Astrocyte of the cerebellum (primary cell): ENCODE results near the gene MIB1.

Experiments
- DNase-seq: peaks from one replicate; pipeline ENCODE4 v3.0.0-alpha.2; 2011; ENCODE audit warnings: low read depth
- H3K4me3 ChIP-seq: 2 replicates; pipeline ENCODE4 v1.5.1; 2011; ENCODE audit warnings: mild to moderate bottlenecking, low read depth, low read length, moderate library complexity
- in situ Hi-C: cut with HindIII; loops from 2 replicates; pipeline ENCODE4 v1.10.0; 2017; ENCODE audit warnings: low sequenced_read_pairs
- TF ChIP-seq, protein P1 (sequence below): IDR thresholded peaks from 2 replicates; pipeline ENCODE4 v1.5.1; 2012; ENCODE audit warnings: low read length, low read depth, moderate library complexity, mild to moderate bottlenecking; ENCODE audit errors: missing control alignments

The MIB1 gene

DNA sequence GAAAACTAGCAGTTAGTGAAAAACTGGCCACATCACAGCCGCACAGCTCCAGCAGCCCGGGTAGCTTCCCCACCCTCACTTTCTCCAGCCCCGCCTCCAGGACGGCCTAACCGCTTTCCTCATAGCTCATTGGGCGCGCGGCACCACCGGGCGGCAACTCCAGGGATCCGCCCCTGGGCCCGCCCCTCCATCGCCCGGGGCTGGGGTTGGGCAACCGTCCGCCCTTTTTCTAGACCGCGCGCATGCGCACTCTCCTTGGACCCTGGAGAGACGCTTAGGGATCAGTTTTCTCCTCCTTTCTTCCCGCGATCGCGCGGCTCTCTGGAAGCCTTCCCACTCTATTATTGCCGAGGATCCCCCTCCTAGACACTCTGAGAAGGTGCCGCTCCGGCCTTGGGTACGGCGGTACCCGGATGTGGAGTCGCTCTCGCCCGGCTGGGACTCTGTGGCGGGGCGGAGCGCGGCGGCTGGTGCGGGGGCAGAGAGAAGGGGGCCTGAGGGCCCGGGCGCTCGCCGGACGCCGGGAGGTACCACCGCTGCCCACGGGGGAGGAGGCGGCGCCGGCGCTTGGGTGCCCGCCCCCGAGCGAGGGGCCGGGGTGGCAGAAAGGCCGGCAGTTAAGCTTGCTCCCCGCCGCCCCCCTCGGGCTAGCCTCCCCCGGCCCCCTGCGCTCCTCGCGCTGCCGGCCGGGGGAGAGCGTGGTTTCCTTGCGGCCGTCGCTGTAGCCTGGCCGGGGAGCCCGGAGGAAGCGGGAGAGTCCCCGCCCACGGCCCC lies at the start of gene MIB1:
Gene MIB1, plus strand, starts transcription at position 255 of the 774 bp plus-strand sequence. CDS start 792 bp downstream, outside the sequence.
- peak; percentile 94 for DNase-seq
- in situ Hi-C loops = no loop called here
- peak within 1 kb of the TSS; percentile 91 for H3K4me3 ChIP-seq
- TF ChIP-seq, protein P1, sequence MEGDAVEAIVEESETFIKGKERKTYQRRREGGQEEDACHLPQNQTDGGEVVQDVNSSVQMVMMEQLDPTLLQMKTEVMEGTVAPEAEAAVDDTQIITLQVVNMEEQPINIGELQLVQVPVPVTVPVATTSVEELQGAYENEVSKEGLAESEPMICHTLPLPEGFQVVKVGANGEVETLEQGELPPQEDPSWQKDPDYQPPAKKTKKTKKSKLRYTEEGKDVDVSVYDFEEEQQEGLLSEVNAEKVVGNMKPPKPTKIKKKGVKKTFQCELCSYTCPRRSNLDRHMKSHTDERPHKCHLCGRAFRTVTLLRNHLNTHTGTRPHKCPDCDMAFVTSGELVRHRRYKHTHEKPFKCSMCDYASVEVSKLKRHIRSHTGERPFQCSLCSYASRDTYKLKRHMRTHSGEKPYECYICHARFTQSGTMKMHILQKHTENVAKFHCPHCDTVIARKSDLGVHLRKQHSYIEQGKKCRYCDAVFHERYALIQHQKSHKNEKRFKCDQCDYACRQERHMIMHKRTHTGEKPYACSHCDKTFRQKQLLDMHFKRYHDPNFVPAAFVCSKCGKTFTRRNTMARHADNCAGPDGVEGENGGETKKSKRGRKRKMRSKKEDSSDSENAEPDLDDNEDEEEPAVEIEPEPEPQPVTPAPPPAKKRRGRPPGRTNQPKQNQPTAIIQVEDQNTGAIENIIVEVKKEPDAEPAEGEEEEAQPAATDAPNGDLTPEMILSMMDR = no peak

GRCh38 chr18:21693322-21693721 lies 47.3 kb upstream of the MIB1 start:
- in situ Hi-C loops = no loop called here
- TF ChIP-seq, protein P1 = no peak
- no peak for DNase-seq
- no peak overlapping the region for H3K4me3 ChIP-seq

DNA sequence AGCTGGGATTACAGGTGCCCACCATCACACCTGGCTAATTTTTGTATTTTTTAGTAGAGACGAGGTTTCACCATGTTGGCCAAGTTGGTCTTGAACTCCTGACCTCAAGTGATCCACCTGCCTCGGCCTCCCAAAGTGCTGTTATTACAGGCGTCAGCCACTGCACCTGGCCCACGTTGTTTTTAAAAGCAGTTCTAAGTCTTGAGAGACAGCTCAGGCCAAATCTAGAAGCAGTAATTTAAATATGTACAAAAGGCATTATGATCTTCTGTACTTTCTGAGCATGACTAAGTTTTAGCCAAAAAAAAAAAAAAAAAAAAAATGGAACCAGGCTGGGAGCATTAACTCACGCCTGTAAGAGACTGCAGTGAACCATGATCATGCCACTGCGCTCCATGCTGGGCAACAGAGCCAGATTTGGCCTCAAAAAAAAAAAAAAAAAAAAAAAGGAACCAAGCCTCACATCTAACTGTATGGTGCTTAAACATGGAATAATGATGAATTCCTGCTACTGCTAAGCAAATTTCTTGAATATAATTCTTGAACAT lies 40.0 kb upstream of the MIB1 start:
- no peak overlapping the region for H3K4me3 ChIP-seq
- TF ChIP-seq, protein P1 = no peak
- in situ Hi-C loops = no loop called here
- DNase-seq = no peak

DNA sequence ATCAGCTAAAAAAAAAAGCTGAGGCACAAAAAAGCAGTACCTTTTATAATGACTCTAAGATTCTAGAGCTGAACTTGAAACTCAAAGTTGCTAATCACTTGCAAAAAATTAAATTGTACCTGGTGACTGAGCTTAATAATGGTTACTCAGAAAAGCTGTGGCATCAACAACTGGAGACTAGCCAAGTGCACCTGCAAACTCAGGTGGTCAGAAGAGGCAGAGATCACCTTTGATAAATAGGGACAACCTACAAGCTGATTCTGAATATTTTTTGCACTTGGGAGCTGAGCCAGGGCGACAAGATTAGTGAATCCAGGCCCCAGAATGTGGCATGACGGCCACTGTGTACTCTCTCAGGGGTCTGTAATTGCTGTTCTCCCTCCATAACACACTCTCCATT lies 39.0 kb upstream of the MIB1 start:
- no peak for DNase-seq
- in situ Hi-C loops = no loop called here
- TF ChIP-seq, protein P1 = no peak
- H3K4me3 ChIP-seq = no peak overlapping the region

DNA sequence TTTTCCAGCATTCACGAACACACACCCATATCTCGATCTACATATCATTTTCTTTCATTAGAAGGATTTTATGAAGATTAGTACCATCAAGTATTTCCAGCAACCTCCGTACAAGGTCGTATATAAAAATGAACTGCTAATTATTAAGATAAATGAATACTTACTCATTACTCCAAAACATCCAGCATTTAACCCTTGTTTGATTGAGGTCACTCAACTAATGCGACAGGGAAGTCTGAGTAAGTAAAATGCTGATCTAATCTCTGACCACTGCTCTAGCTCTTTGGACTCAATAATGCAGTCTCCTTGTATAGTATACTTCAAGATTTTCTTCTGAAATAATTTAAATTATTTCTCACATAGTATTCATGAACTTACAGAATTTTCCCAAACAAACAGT lies 38.0 kb upstream of the MIB1 start:
- in situ Hi-C loops = no loop called here
- H3K4me3 ChIP-seq = no peak overlapping the region
- DNase-seq = no peak

GRCh38 chr18:21703241-21703820 lies 37.3 kb upstream of the MIB1 start:
- in situ Hi-C loops = no loop called here
- peak overlapping the region; percentile 71 for H3K4me3 ChIP-seq
- TF ChIP-seq, protein P1 = no peak
- DNase-seq = no peak

More for the DNA sequence above, 38.0 kb upstream of the MIB1 start:
- TF ChIP-seq, protein P1 = no peak
